K562 (cell line): ENCODE measurements around the gene ABHD4. TPM values are rescaled to one million over a fixed set of nuclear protein-coding genes. Genes with fewer than 3 reads are reported as not detected.

Experiments used
- ATAC-seq: fragments of 200-7000 bp; cut with Tn5 transposase; 3 replicates; pipeline ENCODE4 v1.9.1; 2020; ENCODE audit warnings: moderate library complexity
- BruUV-seq: library from RNA; stranded (reverse); fragments of 400-500 nt; replicated peaks from 2 replicates; lab custom pipeline; 2021; lab: Mats Ljungman, UMichigan
- CTCF ChIA-PET: fragments of 300-600 bp; formaldehyde crosslinking; extraction: SDS; loops from one replicate; lab custom pipeline; 2021; ENCODE audit warnings: low intra/inter-chr PET ratio; lab: Yijun Ruan, JAX
- POLR2A ChIA-PET: fragments of 300-600, 350-650 bp; sonication (Branson Sonifier 250); formaldehyde crosslinking; extraction: SDS; loops from one replicate; lab custom pipeline; 2021; ENCODE audit warnings: antibody characterized with exemption, inconsistent platforms; lab: Yijun Ruan, JAX
- DNase-seq, 4 experiments: peaks; one replicate each; pipeline versions ENCODE4 v3.0.0 to v3.0.0-alpha.2; 2011 to 2018; ENCODE audit warnings: low spot score in 3 of 4, mixed read lengths in 3 of 4; ENCODE audit errors: extremely low read depth in 1 of 4
- FAIRE-seq: peaks from 2 replicates; lab custom pipeline; 2011; peaks lifted over from hg19 to GRCh38; lab: Jason Lieb, UNC
- H2AFZ ChIP-seq: 2 replicates; pipeline ENCODE4 v1.6.0; 2011; ENCODE audit warnings: low read depth, low read length, control low read depth, inconsistent platforms
- H3K27ac ChIP-seq: fragments of 200-600 bp; 3 replicates; pipeline ENCODE4 v1.8.0; 2011; ENCODE audit warnings: low read depth, mild to moderate bottlenecking, control low read depth, inconsistent platforms, low read length, moderate library complexity, mixed read lengths; ENCODE audit errors: extremely low read depth
- H3K27me3 ChIP-seq, 2 experiments: fragments of 300-600 bp in 1 of 2; 2 replicates in 1 of 2; 3 replicates in 1 of 2; pipeline versions ENCODE4 v1.6.0 to v1.8.0; 2011; ENCODE audit warnings: inconsistent platforms in 2 of 2, low read length in 2 of 2, mild to moderate bottlenecking in 1 of 2, mixed read lengths in 1 of 2, moderate library complexity in 1 of 2; ENCODE audit not compliant: control insufficient read depth in 2 of 2, insufficient read depth in 2 of 2
- H3K36me3 ChIP-seq: fragments of 300-600 bp; 3 replicates; pipeline ENCODE4 v1.8.0; 2011; ENCODE audit warnings: mild to moderate bottlenecking, low read length, inconsistent platforms; ENCODE audit not compliant: control insufficient read depth, insufficient read depth
- H3K4me1 ChIP-seq, 2 experiments: fragments of 200-600 bp in 1 of 2; replicated peaks in 1 of 2; 2 replicates in 1 of 2; 3 replicates in 1 of 2; pipeline versions ENCODE4 v1.5.1 to v1.8.0; 2011; ENCODE audit warnings: inconsistent platforms in 2 of 2, low read length in 2 of 2, mild to moderate bottlenecking in 1 of 2, mixed read lengths in 1 of 2, moderate library complexity in 1 of 2; ENCODE audit not compliant: control insufficient read depth in 2 of 2, insufficient read depth in 2 of 2
- H3K4me2 ChIP-seq: 2 replicates; pipeline ENCODE4 v1.6.1; 2011; ENCODE audit warnings: low read length, control low read depth, inconsistent platforms, mixed read lengths; ENCODE audit not compliant: insufficient read depth
- H3K4me3 ChIP-seq: fragments of 200-600 bp; sonication (generic), shearing (Covaris generic); 2 replicates; pipeline ENCODE4 v1.5.1; 2016; ENCODE audit warnings: control low read depth, inconsistent platforms
- H3K79me2 ChIP-seq: fragments of 200-600 bp; 3 replicates; pipeline ENCODE4 v1.8.0; 2011; ENCODE audit warnings: low read length, inconsistent platforms; ENCODE audit not compliant: control insufficient read depth, insufficient read depth
- H3K9ac ChIP-seq, 2 experiments: 2 replicates each; pipeline versions ENCODE4 v1.6.0 to v1.6.1; 2011; ENCODE audit warnings: low read depth in 2 of 2, low read length in 2 of 2, control low read depth in 1 of 2, inconsistent platforms in 1 of 2, mild to moderate bottlenecking in 1 of 2, mixed read lengths in 1 of 2; ENCODE audit not compliant: insufficient read depth in 1 of 2
- H3K9me1 ChIP-seq: one replicate; pipeline ENCODE4 v1.6.0; 2011; ENCODE audit warnings: inconsistent platforms, mild to moderate bottlenecking, low read length, moderate library complexity; ENCODE audit not compliant: control insufficient read depth, insufficient read depth
- H3K9me3 ChIP-seq: replicated peaks from 2 replicates; pipeline ENCODE4 v1.5.1; 2011; ENCODE audit warnings: low read depth, low read length, inconsistent platforms; ENCODE audit not compliant: control insufficient read depth, insufficient read depth
- H4K20me1 ChIP-seq: replicated peaks from 2 replicates; pipeline ENCODE4 v1.6.1; 2011; ENCODE audit warnings: low read length, inconsistent platforms, mixed read lengths; ENCODE audit not compliant: control insufficient read depth, insufficient read depth
- FIP1L1 ChIP-seq: fragments of 200-400 bp; formaldehyde crosslinking; IDR thresholded peaks from 2 replicates; pipeline ENCODE4 v1.6.1; 2018; ENCODE audit warnings: mild to moderate bottlenecking, low read depth, low read length; ENCODE audit not compliant: poor library complexity, severe bottlenecking
- KHSRP ChIP-seq: fragments of 450-650 bp; IDR thresholded peaks from 2 replicates; pipeline ENCODE4 v1.6.1; 2017
- NR4A1 ChIP-seq, 2 experiments: fragments of 250-450 bp in 1 of 2; fragments of 450-650 bp in 1 of 2; sonication (Bioruptor Pico) in 1 of 2; IDR thresholded peaks; 2 replicates each; pipeline versions ENCODE4 v1.4.0 to v1.6.1; 2016 to 2020; ENCODE audit warnings: mild to moderate bottlenecking in 2 of 2, missing compliant biosample characterization in 1 of 2, missing genetic modification characterization in 1 of 2, moderate library complexity in 1 of 2
- NRF1 ChIP-seq, 2 experiments: fragments of 450-650 bp; IDR thresholded peaks in 1 of 2; conservative IDR thresholded peaks in 1 of 2; 2 replicates each; pipeline ENCODE4 v1.6.1; 2014; ENCODE audit warnings: mild to moderate bottlenecking in 2 of 2
- SMAD4 ChIP-seq: fragments of 250-450 bp; sonication (Bioruptor Pico); conservative IDR thresholded peaks from 2 replicates; pipeline ENCODE4 v1.8.0; 2021; ENCODE audit warnings: inconsistent platforms, mild to moderate bottlenecking, moderate library complexity
- YBX1 ChIP-seq: fragments of 450-650 bp; IDR thresholded peaks from 2 replicates; pipeline ENCODE4 v1.7.1; 2016; ENCODE audit warnings: mild to moderate bottlenecking
- ZNF586 ChIP-seq: fragments of 450-650 bp; formaldehyde crosslinking; conservative IDR thresholded peaks from 2 replicates; pipeline ENCODE4 v1.4.0; 2020; ENCODE audit warnings: mild to moderate bottlenecking, moderate library complexity
- ZNF589 ChIP-seq: fragments of 200-800 bp; sonication (Bioruptor generic); IDR thresholded peaks from 2 replicates; pipeline ENCODE4 v1.6.1; 2016; ENCODE audit warnings: low read depth, missing genetic modification characterization, missing compliant biosample characterization
- WGBS: fragments of 100-300 bp; shearing (Covaris generic); methylation state at CpG from one replicate; pipeline ENCODE4 v1.1.6; 2016; ENCODE audit warnings: low coverage, mixed read lengths; ENCODE audit not compliant: insufficient coverage; ENCODE audit errors: missing lambda C conversion rate; 5-methylcytosine and 5-hydroxymethylcytosine counted together
- in situ Hi-C: fragments of 300-500 bp; cut with MboI; formaldehyde crosslinking; loops from 4 replicates; pipeline ENCODE4 v1.15.0; 2018; ENCODE audit warnings: inconsistent platforms, mixed read lengths
- intact Hi-C: fragments of 100-400 bp; cut with micrococcal nuclease; formaldehyde crosslinking; loops from 2 replicates; pipeline ENCODE4 v1.14.2; 2022
- polyA plus RNA-seq, 8 experiments: library from polyadenylated mRNA; depleted of rRNA in 4 of 8; stranded (reverse) in 5 of 8; unstranded in 3 of 8; fragments of >200 nt; fragmentation: Nextera tagmentation in 2 of 8; fragmentation: Illumina TruSeq in 1 of 8; extraction: Ambion mirVana in 2 of 8; extraction: Trizol in 1 of 8; gene quantifications; 2 replicates each; pipeline versions ENCODE4 v1.2.1 to v1.2.3, GENCODE V29; 2011 to 2014; ENCODE audit warnings: inconsistent platforms in 1 of 8, missing spikeins in 1 of 8
- total RNA-seq, 7 experiments: library from RNA; depleted of rRNA in 6 of 7; stranded (reverse); fragments of >200 nt in 6 of 7; fragmentation: Illumina TruSeq in 2 of 7; extraction: Trizol in 2 of 7; gene quantifications; 2 replicates each; pipeline versions ENCODE4 v1.2.1 to v1.2.3, GENCODE V29; 2011 to 2021; ENCODE audit warnings: low replicate concordance in 1 of 7
- TF ChIP-seq, protein P1 (sequence below): fragments of 250-450 bp; sonication (Bioruptor Pico); IDR thresholded peaks from 2 replicates; pipeline ENCODE4 v1.5.1; 2021; ENCODE audit warnings: mild to moderate bottlenecking
- TF ChIP-seq, protein P2 (sequence below): fragments of 450-650 bp; IDR thresholded peaks from 2 replicates; pipeline ENCODE4 v1.6.1; 2016; ENCODE audit warnings: mild to moderate bottlenecking, moderate library complexity

The ABHD4 gene
- total and polyA plus RNA-seq, 9 of the 15 experiments (the other 6 are each of a cell fraction or from before 2014, with no cell fraction given), result 3.6 to 12.0 (median 7.2) TPM

DNA sequence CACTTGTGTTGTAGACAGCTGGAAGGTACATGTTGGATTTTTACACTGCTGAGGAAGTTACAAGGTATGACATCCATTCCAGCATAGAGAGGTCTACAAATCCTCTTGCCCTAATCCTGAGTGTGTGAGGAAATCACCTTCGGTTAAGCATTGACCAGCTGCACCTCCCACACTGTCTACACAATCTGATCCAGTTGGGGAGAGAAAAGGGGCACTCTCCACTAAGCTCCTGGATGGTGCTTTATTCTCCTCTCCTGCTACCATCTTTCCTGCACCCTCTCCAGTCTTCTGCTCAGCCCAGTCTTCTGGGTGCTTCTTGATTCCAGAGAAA lies 46.2 kb downstream of the ABHD4 start, which contains the start of gene OR6J1:
Gene OR6J1 (minus strand): TSS at position 48 of the 331 bp plus-strand sequence. CDS start 9,541 bp downstream, outside the sequence.
- Histone ChIP-seq H3K9ac (peak within 1 kb of the TSS in 1 of 2 experiments; percentile 35; a peak in 1 of 4 replicates), H3K79me2 (no peaks in the 10 kb centered on the region), H3K9me1 (no peaks in the 10 kb centered on the region), H3K4me1 (peaks cover 0 to 3% of the 10 kb centered on the region in 2 experiments; a peak in 3 of 5 replicates), H3K4me2 (no peak within 1 kb of the TSS), H3K27me3 (no peaks in the 10 kb centered on the region), H3K36me3 (no peaks in the 10 kb centered on the region), H3K27ac (no peak within 1 kb of the TSS), H3K4me3 (no peak within 1 kb of the TSS), H4K20me1 (no peaks in the 10 kb centered on the region), H3K9me3 (no peaks in the 10 kb centered on the region), H2AFZ (no peak within 1 kb of the TSS)
- no peak for FAIRE-seq
- intact Hi-C loops, result loop anchor here (2.0 kb wide), 1 partner anchor 87 kb away; no protein-coding TSS in a partner anchor
- DNase-seq, result no peak
- CTCF ChIA-PET, result interaction anchor here (1.9 to 2.6 kb wide), 2 partner anchors 74 to 87 kb away, joined by 6 to 19 read pairs; no protein-coding TSS in a partner anchor
- in situ Hi-C loops, result no loop called here
- 14% methylated on average over 1 of the region's 1 CpG for WGBS
- no peak for ATAC-seq
- POLR2A ChIA-PET, result no interaction called here
- BruUV-seq, result no TSS peak
- no peak for TF ChIP-seq NR4A1 (CRISPR knock-in tag; IDR thresholded peaks at IDR 0.05)
- no peak for TF ChIP-seq NR4A1 (tag; IDR thresholded peaks at IDR 0.05)
- no peak for TF ChIP-seq ZNF589 (CRISPR knock-in tag)
- no peak for TF ChIP-seq KHSRP
- TF ChIP-seq YBX1, result no peak
- TF ChIP-seq, protein P1, sequence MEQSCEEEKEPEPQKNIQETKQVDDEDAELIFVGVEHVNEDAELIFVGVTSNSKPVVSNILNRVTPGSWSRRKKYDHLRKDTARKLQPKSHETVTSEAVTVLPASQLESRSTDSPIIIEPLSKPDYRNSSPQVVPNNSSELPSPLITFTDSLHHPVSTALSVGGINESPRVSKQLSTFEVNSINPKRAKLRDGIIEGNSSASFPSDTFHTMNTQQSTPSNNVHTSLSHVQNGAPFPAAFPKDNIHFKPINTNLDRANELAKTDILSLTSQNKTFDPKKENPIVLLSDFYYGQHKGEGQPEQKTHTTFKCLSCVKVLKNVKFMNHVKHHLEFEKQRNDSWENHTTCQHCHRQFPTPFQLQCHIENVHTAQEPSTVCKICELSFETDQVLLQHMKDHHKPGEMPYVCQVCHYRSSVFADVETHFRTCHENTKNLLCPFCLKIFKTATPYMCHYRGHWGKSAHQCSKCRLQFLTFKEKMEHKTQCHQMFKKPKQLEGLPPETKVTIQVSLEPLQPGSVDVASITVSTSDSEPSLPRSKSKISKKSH, result no peak
- TF ChIP-seq NRF1 (conservative IDR thresholded peaks at IDR 0.05 in 1 of 2, IDR thresholded peaks at IDR 0.05 in 1 of 2), result no peak
- TF ChIP-seq FIP1L1, result no peak
- TF ChIP-seq SMAD4 (CRISPR knock-in tag), result no peak
- no peak for TF ChIP-seq ZNF586 (CRISPR knock-in tag)
- TF ChIP-seq, protein P2, sequence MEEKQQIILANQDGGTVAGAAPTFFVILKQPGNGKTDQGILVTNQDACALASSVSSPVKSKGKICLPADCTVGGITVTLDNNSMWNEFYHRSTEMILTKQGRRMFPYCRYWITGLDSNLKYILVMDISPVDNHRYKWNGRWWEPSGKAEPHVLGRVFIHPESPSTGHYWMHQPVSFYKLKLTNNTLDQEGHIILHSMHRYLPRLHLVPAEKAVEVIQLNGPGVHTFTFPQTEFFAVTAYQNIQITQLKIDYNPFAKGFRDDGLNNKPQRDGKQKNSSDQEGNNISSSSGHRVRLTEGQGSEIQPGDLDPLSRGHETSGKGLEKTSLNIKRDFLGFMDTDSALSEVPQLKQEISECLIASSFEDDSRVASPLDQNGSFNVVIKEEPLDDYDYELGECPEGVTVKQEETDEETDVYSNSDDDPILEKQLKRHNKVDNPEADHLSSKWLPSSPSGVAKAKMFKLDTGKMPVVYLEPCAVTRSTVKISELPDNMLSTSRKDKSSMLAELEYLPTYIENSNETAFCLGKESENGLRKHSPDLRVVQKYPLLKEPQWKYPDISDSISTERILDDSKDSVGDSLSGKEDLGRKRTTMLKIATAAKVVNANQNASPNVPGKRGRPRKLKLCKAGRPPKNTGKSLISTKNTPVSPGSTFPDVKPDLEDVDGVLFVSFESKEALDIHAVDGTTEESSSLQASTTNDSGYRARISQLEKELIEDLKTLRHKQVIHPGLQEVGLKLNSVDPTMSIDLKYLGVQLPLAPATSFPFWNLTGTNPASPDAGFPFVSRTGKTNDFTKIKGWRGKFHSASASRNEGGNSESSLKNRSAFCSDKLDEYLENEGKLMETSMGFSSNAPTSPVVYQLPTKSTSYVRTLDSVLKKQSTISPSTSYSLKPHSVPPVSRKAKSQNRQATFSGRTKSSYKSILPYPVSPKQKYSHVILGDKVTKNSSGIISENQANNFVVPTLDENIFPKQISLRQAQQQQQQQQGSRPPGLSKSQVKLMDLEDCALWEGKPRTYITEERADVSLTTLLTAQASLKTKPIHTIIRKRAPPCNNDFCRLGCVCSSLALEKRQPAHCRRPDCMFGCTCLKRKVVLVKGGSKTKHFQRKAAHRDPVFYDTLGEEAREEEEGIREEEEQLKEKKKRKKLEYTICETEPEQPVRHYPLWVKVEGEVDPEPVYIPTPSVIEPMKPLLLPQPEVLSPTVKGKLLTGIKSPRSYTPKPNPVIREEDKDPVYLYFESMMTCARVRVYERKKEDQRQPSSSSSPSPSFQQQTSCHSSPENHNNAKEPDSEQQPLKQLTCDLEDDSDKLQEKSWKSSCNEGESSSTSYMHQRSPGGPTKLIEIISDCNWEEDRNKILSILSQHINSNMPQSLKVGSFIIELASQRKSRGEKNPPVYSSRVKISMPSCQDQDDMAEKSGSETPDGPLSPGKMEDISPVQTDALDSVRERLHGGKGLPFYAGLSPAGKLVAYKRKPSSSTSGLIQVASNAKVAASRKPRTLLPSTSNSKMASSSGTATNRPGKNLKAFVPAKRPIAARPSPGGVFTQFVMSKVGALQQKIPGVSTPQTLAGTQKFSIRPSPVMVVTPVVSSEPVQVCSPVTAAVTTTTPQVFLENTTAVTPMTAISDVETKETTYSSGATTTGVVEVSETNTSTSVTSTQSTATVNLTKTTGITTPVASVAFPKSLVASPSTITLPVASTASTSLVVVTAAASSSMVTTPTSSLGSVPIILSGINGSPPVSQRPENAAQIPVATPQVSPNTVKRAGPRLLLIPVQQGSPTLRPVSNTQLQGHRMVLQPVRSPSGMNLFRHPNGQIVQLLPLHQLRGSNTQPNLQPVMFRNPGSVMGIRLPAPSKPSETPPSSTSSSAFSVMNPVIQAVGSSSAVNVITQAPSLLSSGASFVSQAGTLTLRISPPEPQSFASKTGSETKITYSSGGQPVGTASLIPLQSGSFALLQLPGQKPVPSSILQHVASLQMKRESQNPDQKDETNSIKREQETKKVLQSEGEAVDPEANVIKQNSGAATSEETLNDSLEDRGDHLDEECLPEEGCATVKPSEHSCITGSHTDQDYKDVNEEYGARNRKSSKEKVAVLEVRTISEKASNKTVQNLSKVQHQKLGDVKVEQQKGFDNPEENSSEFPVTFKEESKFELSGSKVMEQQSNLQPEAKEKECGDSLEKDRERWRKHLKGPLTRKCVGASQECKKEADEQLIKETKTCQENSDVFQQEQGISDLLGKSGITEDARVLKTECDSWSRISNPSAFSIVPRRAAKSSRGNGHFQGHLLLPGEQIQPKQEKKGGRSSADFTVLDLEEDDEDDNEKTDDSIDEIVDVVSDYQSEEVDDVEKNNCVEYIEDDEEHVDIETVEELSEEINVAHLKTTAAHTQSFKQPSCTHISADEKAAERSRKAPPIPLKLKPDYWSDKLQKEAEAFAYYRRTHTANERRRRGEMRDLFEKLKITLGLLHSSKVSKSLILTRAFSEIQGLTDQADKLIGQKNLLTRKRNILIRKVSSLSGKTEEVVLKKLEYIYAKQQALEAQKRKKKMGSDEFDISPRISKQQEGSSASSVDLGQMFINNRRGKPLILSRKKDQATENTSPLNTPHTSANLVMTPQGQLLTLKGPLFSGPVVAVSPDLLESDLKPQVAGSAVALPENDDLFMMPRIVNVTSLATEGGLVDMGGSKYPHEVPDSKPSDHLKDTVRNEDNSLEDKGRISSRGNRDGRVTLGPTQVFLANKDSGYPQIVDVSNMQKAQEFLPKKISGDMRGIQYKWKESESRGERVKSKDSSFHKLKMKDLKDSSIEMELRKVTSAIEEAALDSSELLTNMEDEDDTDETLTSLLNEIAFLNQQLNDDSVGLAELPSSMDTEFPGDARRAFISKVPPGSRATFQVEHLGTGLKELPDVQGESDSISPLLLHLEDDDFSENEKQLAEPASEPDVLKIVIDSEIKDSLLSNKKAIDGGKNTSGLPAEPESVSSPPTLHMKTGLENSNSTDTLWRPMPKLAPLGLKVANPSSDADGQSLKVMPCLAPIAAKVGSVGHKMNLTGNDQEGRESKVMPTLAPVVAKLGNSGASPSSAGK, result no peak
